ENCODE data around the gene NDST4.

The NDST4 gene

GRCh38 chr4:114782415-114783214 is 330.8 kb downstream of the NDST4 start:
- no peak for DNase-seq

GRCh38 chr4:114780205-114780604 is 333.2 kb downstream of the NDST4 start:
- no peak for DNase-seq

Data from CD4-positive, alpha-beta T cell treated with Interleukin-12 subunit alpha and Interleukin-12 subunit beta, for 1 hour (primary cell).